GM12874 (cell line): Measurements from ENCODE around the gene OR2AT4.

Experiments
- CTCF ChIP-seq: IDR thresholded peaks from 2 replicates; pipeline ENCODE4 v1.5.1; 2011; ENCODE audit warnings: low read depth, mild to moderate bottlenecking, control low read depth, low read length, moderate library complexity; ENCODE audit not compliant: insufficient read depth

OR2AT4 gene

GRCh38 chr11:75055511-75055910 is 41.2 kb downstream of the OR2AT4 start:
- no peak for TF ChIP-seq CTCF

GRCh38 chr11:75052457-75052856 is 44.2 kb downstream of the OR2AT4 start:
- TF ChIP-seq CTCF, result no peak

DNA sequence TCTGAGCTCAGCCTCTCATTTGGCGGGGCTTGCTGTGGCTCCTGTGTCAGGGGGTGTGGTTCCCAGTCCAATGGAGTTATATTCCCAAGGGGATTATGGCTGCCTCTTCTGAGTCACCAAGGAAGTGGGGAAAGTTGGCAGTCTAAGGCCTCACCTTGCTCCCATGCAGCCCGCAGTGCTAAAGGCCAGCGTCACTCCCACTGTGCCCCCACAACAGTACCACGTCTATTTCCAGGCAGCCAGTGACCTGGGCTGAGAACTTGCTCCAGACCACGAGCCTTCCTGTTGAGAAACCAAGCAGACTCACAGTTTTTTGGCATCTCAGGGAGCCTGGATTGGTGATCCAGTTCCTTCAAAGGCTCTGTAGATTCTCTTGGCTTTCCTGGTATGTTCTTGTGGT is 45.6 kb downstream of the OR2AT4 start:
- no peak for TF ChIP-seq CTCF

GRCh38 chr11:75050516-75050915 is 46.2 kb downstream of the OR2AT4 start:
- TF ChIP-seq CTCF, result no peak

- TF ChIP-seq CTCF, result no peak
Measured at GRCh38 chr11:75047191-75047590, 49.5 kb downstream of the OR2AT4 start.

GRCh38 chr11:75041263-75041662 is 55.4 kb downstream of the OR2AT4 start:
- no peak for TF ChIP-seq CTCF

- no peak for TF ChIP-seq CTCF
Measured at GRCh38 chr11:75040167-75040770, 56.4 kb downstream of the OR2AT4 start.

GRCh38 chr11:75035911-75036565 is 60.6 kb downstream of the OR2AT4 start:
- TF ChIP-seq CTCF, result no peak
